GM10248 (cell line): ENCODE results near the gene CCDC127.

Experiments used
- CTCF ChIA-PET: fragments of 300-600 bp; sonication (Branson Sonifier 250); formaldehyde crosslinking; extraction: SDS; loops from one replicate; lab custom pipeline; 2021; ENCODE audit warnings: antibody characterized with exemption; lab: Yijun Ruan, JAX
- POLR2A ChIA-PET: fragments of 350-650 bp; sonication (Branson Sonifier 250); formaldehyde crosslinking; extraction: SDS; loops from one replicate; lab custom pipeline; 2020; ENCODE audit warnings: antibody characterized with exemption; lab: Yijun Ruan, JAX
- DNase-seq: peaks from one replicate; pipeline ENCODE4 v3.0.0; 2012; ENCODE audit errors: extremely low spot score
- TF ChIP-seq, protein P1 (sequence below): IDR thresholded peaks from 2 replicates; pipeline ENCODE4 v1.5.1; 2012; ENCODE audit warnings: mild to moderate bottlenecking, low read depth; ENCODE audit errors: extremely low read depth, missing control alignments, control extremely low read depth

CCDC127 gene

GRCh38 chr5:157126-157715 lies 60.7 kb downstream of the CCDC127 start:
- TF ChIP-seq, protein P1, sequence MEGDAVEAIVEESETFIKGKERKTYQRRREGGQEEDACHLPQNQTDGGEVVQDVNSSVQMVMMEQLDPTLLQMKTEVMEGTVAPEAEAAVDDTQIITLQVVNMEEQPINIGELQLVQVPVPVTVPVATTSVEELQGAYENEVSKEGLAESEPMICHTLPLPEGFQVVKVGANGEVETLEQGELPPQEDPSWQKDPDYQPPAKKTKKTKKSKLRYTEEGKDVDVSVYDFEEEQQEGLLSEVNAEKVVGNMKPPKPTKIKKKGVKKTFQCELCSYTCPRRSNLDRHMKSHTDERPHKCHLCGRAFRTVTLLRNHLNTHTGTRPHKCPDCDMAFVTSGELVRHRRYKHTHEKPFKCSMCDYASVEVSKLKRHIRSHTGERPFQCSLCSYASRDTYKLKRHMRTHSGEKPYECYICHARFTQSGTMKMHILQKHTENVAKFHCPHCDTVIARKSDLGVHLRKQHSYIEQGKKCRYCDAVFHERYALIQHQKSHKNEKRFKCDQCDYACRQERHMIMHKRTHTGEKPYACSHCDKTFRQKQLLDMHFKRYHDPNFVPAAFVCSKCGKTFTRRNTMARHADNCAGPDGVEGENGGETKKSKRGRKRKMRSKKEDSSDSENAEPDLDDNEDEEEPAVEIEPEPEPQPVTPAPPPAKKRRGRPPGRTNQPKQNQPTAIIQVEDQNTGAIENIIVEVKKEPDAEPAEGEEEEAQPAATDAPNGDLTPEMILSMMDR, result no peak
- CTCF ChIA-PET, result no interaction called here
- POLR2A ChIA-PET, result no interaction called here
- DNase-seq, result no peak

DNA sequence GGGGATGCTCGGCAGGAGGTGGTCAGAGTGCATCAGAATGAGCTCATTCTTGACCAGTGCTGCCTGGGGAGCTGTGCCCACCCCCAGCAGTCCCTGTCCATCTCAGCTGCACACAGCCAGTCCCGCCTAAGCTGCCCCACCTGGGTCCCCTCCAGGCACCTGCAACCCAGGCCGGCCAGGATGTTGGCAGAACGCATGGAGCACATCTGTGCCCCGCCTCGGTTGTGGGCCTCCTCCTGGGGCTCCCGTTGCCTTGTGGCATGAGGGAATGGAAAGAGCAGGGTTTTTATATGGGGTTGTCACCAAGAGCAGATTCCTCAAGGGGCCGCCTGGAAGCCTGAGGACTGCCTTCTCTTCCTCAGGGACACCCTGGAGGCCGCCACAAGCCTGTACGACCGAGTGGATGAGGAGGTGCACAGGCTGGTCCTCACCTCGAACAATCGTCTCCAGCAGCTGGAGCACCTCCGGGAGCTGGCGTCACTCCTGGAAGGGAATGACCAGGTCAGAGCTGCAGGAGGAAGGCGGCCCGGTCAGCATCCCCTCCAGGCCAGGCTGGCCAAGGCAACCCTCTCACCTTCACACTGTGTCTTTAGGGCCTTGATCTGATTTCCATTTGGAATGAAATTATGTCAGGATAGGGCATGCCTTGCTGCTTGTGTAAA lies 61.4 kb downstream of the CCDC127 start:
- POLR2A ChIA-PET, result no interaction called here

GRCh38 chr5:155651-156410 lies 62.1 kb downstream of the CCDC127 start:
- ChIA-PET CTCF (no interaction called here), POLR2A (no interaction called here)
- no peak for DNase-seq
- TF ChIP-seq, protein P1, result no peak

More for the DNA sequence above, 61.4 kb downstream of the CCDC127 start:
- CTCF ChIA-PET, result no interaction called here
- DNase-seq, result no peak
- TF ChIP-seq, protein P1, result no peak

DNA sequence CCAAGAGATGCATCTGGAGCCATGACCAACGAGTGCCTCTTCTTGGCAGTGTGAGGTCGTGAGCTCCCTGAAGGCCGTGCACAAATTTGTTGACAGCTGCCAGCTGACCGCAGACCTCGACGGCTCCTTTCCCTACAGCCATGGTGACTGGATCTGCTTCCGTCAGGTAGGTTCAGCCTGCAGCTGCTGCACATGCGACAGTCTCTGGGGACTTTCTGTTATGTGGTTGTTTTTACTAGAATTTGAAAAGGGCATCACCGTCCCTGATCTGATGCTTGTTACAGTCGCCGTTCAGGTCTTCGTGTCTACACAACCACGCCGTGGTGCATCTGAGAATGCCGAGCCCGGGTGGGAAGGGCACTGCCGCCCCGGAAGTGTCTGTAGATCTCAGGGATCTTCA lies 63.1 kb downstream of the CCDC127 start:
- ChIA-PET POLR2A (no interaction called here), CTCF (no interaction called here)
- TF ChIP-seq, protein P1, result no peak
- no peak for DNase-seq

GRCh38 chr5:154236-154635 lies 63.7 kb downstream of the CCDC127 start:
- CTCF ChIA-PET, result no interaction called here

DNA sequence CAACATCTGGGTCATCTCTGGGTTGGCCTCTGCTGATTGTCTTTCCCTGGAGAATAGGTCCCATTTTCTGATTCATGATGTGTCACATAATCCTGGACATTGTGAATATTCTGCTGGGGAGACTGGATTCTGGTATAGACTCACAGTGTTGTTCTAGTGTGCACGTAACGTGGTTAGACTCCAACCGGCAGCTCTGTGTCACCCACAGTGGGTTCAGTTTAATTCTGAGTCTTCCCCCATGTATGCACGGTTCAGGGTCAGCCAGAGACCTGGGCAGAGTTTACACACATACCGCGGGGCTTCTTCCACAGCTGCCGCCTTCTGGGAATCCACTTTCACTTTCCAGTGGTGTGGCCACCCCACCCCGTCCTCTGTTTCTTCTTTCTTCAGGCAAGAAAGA lies 64.7 kb downstream of the CCDC127 start:
- POLR2A ChIA-PET, result no interaction called here
- TF ChIP-seq, protein P1, result no peak
- no peak for DNase-seq
- CTCF ChIA-PET, result no interaction called here

More at GRCh38 chr5:154236-154635, 63.7 kb downstream of the CCDC127 start:
- POLR2A ChIA-PET, result no interaction called here
- DNase-seq, result no peak
- TF ChIP-seq, protein P1, result no peak
